GM23338 (cell line): ENCODE results near the gene HS1BP3. TPM values are rescaled to one million over a fixed set of nuclear protein-coding genes. Genes with fewer than 3 reads are reported as not detected.

ENCODE experiments used
- CREB1 ChIP-seq: fragments of 250-450 bp; sonication (Bioruptor Pico); IDR thresholded peaks from 2 replicates; pipeline ENCODE4 v1.5.0; 2020; ENCODE audit warnings: low read depth, mild to moderate bottlenecking, moderate library complexity
- CTCF ChIP-seq, 2 experiments: fragments of 200-600 bp in 1 of 2; sonication (generic) in 1 of 2; conservative IDR thresholded peaks; 2 replicates each; pipeline versions ENCODE4 v1.5.1 to v1.6.1; 2016 to 2017; ENCODE audit warnings: antibody characterized with exemption in 2 of 2, low read depth in 2 of 2, mild to moderate bottlenecking in 2 of 2, moderate library complexity in 1 of 2
- ETS1 ChIP-seq: IDR thresholded peaks from 2 replicates; pipeline ENCODE4 v1.6.1; 2016; ENCODE audit warnings: antibody characterized with exemption
- EZH2phosphoT487 ChIP-seq: fragments of 200-600 bp; sonication (generic); IDR thresholded peaks from one replicate; pipeline ENCODE4 v1.8.1; 2018; ENCODE audit warnings: antibody characterized with exemption; ENCODE audit not compliant: unreplicated experiment
- JUNB ChIP-seq: IDR thresholded peaks from one replicate; pipeline ENCODE4 v1.6.1; 2016; ENCODE audit warnings: antibody characterized with exemption; ENCODE audit not compliant: unreplicated experiment
- NANOG ChIP-seq: IDR thresholded peaks from 2 replicates; pipeline ENCODE4 v1.6.1; 2016; ENCODE audit warnings: antibody characterized with exemption, borderline replicate concordance
- POLR2AphosphoS5 ChIP-seq: IDR thresholded peaks from 2 replicates; pipeline ENCODE4 v1.6.1; 2016; ENCODE audit warnings: antibody characterized with exemption, low read depth
- STAT1 ChIP-seq: IDR thresholded peaks from one replicate; pipeline ENCODE4 v1.6.1; 2016; ENCODE audit warnings: antibody characterized with exemption; ENCODE audit not compliant: unreplicated experiment
- ZNF114 ChIP-seq: fragments of 250-450 bp; sonication (Bioruptor Pico); IDR thresholded peaks from 2 replicates; pipeline ENCODE4 v1.5.0; 2020; ENCODE audit warnings: mild to moderate bottlenecking, moderate library complexity
- ZNF331 ChIP-seq: fragments of 250-450 bp; sonication (Bioruptor Pico); IDR thresholded peaks from 2 replicates; pipeline ENCODE4 v1.5.0; 2020; ENCODE audit warnings: low read depth, mild to moderate bottlenecking, moderate library complexity
- ZNF462 ChIP-seq: fragments of 250-450 bp; sonication (Bioruptor Pico); IDR thresholded peaks from 2 replicates; pipeline ENCODE4 v1.5.0; 2020; ENCODE audit warnings: mild to moderate bottlenecking, moderate library complexity
- polyA plus RNA-seq: library from polyadenylated mRNA; unstranded; fragments of >200 nt; fragmentation: Nextera tagmentation; extraction: Ambion mirVana; gene quantifications from 2 replicates; pipeline ENCODE4 v1.2.1, GENCODE V29; 2016
- total RNA-seq: library from RNA; depleted of rRNA; stranded (reverse); fragments of >200 nt; shearing (Covaris generic); gene quantifications from 2 replicates; pipeline ENCODE4 v1.2.3, GENCODE V29; 2014

Gene HS1BP3
- total and polyA plus RNA-seq, 2 experiments from 2014 or later, result 7.2 to 15.0 TPM

GRCh38 chr2:20585710-20586594 lies 64.9 kb downstream of the HS1BP3 start (continued):
- TF ChIP-seq ZNF462 (CRISPR knock-in tag) (no peak), POLR2AphosphoS5 (no peak), EZH2phosphoT487 (no peak), JUNB (no peak), CREB1 (no peak), ZNF331 (CRISPR knock-in tag) (no peak), ZNF114 (CRISPR knock-in tag) (no peak), CTCF (conservative IDR thresholded peaks at IDR 0.05; ENCODE audit: low read depth in 2 of 2) (no peak), ETS1 (no peak), STAT1 (no peak), NANOG (no peak)
